OCI-LY3 (cell line): ENCODE results near the gene SH3GLB1.

ENCODE experiments used
- H2AFZ ChIP-seq: fragments of 200-600, 300-600 bp; shearing (Covaris generic); 2 replicates; pipeline ENCODE4 v1.6.0; 2014; ENCODE audit warnings: antibody characterized with exemption, low read depth, low read length
- H3K27ac ChIP-seq: fragments of 200-600, 300-600 bp; sonication (generic); 2 replicates; pipeline ENCODE4 v1.5.1; 2014; ENCODE audit warnings: mild to moderate bottlenecking, low read length, moderate library complexity, mixed read lengths
- H3K27me3 ChIP-seq: fragments of 200-600, 300-600 bp; sonication (generic); 2 replicates; pipeline ENCODE4 v1.6.1; 2014; ENCODE audit warnings: low read depth, low read length, mixed read lengths
- H3K36me3 ChIP-seq: fragments of 200-600, 300-600 bp; sonication (generic); replicated peaks from 2 replicates; pipeline ENCODE3; 2014; ENCODE audit warnings: low read depth, low read length, mixed read lengths
- H3K4me1 ChIP-seq: fragments of 300-600, 200-600 bp; sonication (generic); 2 replicates; pipeline ENCODE4 v1.6.1; 2014; ENCODE audit warnings: low read length, mixed read lengths
- H3K4me2 ChIP-seq: fragments of 200-600, 300-600 bp; sonication (generic); 2 replicates; pipeline ENCODE4 v1.6.1; 2014; ENCODE audit warnings: low read length, mixed read lengths
- H3K4me3 ChIP-seq: fragments of 300-600, 200-600 bp; sonication (generic); 2 replicates; pipeline ENCODE4 v1.5.1; 2014; ENCODE audit warnings: antibody characterized with exemption, mild to moderate bottlenecking, low read length, moderate library complexity
- H3K79me2 ChIP-seq: fragments of 300-600, 200-600 bp; shearing (Covaris generic); 2 replicates; pipeline ENCODE4 v1.6.1; 2014; ENCODE audit warnings: mild to moderate bottlenecking, low read length, mixed read lengths
- H3K9ac ChIP-seq: fragments of 300-600, 200-600 bp; shearing (Covaris generic); 2 replicates; pipeline ENCODE4 v1.6.0; 2014; ENCODE audit warnings: mild to moderate bottlenecking, low read length, moderate library complexity
- H3K9me3 ChIP-seq: fragments of 200-600, 300-600 bp; shearing (Covaris generic); 2 replicates; pipeline ENCODE4 v1.6.1; 2014; ENCODE audit warnings: low read length, mixed read lengths; ENCODE audit not compliant: insufficient read depth
- H4K20me1 ChIP-seq: fragments of 200-600, 300-600 bp; sonication (generic); 2 replicates; pipeline ENCODE4 v1.6.1; 2016; ENCODE audit warnings: low read length, mixed read lengths; ENCODE audit not compliant: insufficient read depth
- CTCF ChIP-seq: fragments of 200-600, 300-600 bp; sonication (generic); IDR thresholded peaks from 2 replicates; pipeline ENCODE4 v1.5.1; 2014; ENCODE audit warnings: antibody characterized with exemption, low read length, low read depth
- EZH2phosphoT487 ChIP-seq: fragments of 200-600 bp; shearing (Covaris generic); IDR thresholded peaks from 2 replicates; pipeline ENCODE4 v1.6.1; 2018; ENCODE audit warnings: antibody characterized with exemption, mixed run types, low read depth

SH3GLB1 gene

GRCh38 chr1:86757272-86757984 is 53.1 kb downstream of the SH3GLB1 start:
- no peak for TF ChIP-seq CTCF
- no peak for TF ChIP-seq EZH2phosphoT487
- H2AFZ ChIP-seq: no peak overlapping the region

GRCh38 chr1:86758570-86758969 is 54.2 kb downstream of the SH3GLB1 start:
- Histone ChIP-seq H4K20me1 (no peaks in the 10 kb centered on the region), H3K27ac (no peak overlapping the region), H3K4me3 (no peak overlapping the region), H3K79me2 (no peaks in the 10 kb centered on the region), H3K36me3 (no peaks in the 10 kb centered on the region), H3K9ac (no peak overlapping the region), H3K4me1 (peaks cover 44% of the 10 kb centered on the region), H3K4me2 (no peak overlapping the region), H2AFZ (no peak overlapping the region), H3K9me3 (no peaks in the 10 kb centered on the region), H3K27me3 (no peaks in the 10 kb centered on the region)
- no peak for TF ChIP-seq CTCF
- no peak for TF ChIP-seq EZH2phosphoT487

More at GRCh38 chr1:86757272-86757984, 53.1 kb downstream of the SH3GLB1 start:
- H3K36me3 ChIP-seq: no peaks in the 10 kb centered on the region
- no peaks in the 10 kb centered on the region for H3K79me2 ChIP-seq
- H3K27me3 ChIP-seq: no peaks in the 10 kb centered on the region
- H3K27ac ChIP-seq: no peak overlapping the region
- peaks cover 41% of the 10 kb centered on the region for H3K4me1 ChIP-seq
- H3K4me3 ChIP-seq: no peak overlapping the region
- H3K4me2 ChIP-seq: no peak overlapping the region
- H3K9ac ChIP-seq: no peak overlapping the region
- H4K20me1 ChIP-seq: no peaks in the 10 kb centered on the region
- H3K9me3 ChIP-seq: no peaks in the 10 kb centered on the region

- peaks cover 31% of the 10 kb centered on the region for H3K4me1 ChIP-seq
- H3K27me3 ChIP-seq: no peaks in the 10 kb centered on the region
- no peaks in the 10 kb centered on the region for H3K9me3 ChIP-seq
- no peak overlapping the region for H3K4me3 ChIP-seq
- no peaks in the 10 kb centered on the region for H3K79me2 ChIP-seq
- H3K27ac ChIP-seq: no peak overlapping the region
- no peak overlapping the region for H2AFZ ChIP-seq
- H3K4me2 ChIP-seq: no peak overlapping the region
- no peak overlapping the region for H3K9ac ChIP-seq
- TF ChIP-seq EZH2phosphoT487: no peak
- TF ChIP-seq CTCF: no peak
- no peaks in the 10 kb centered on the region for H4K20me1 ChIP-seq
- no peaks in the 10 kb centered on the region for H3K36me3 ChIP-seq
Measured at GRCh38 chr1:86760199-86760598, 55.8 kb downstream of the SH3GLB1 start.

- H3K9me3 ChIP-seq: peaks cover under 1% of the 10 kb centered on the region; the same call in 1 of the 2 replicates
- peaks cover 2% of the 10 kb centered on the region for H3K36me3 ChIP-seq
- H3K79me2 ChIP-seq: no peaks in the 10 kb centered on the region
- H3K27ac ChIP-seq: no peak overlapping the region
- no peaks in the 10 kb centered on the region for H3K27me3 ChIP-seq
- H3K4me3 ChIP-seq: peak overlapping the region; percentile 71
- peaks cover 20% of the 10 kb centered on the region for H3K4me1 ChIP-seq
- peak overlapping the region; percentile 56; the same call in 1 of the 2 replicates for H3K9ac ChIP-seq
- H2AFZ ChIP-seq: peak overlapping the region; percentile 73
- TF ChIP-seq CTCF (no peak), EZH2phosphoT487 (no peak)
- H4K20me1 ChIP-seq: no peaks in the 10 kb centered on the region
- peak overlapping the region; percentile 87 for H3K4me2 ChIP-seq
Measured at GRCh38 chr1:86762336-86762735, 58.0 kb downstream of the SH3GLB1 start.
